HCT116 (cell line): ENCODE results near the gene RBM26. TPM values are rescaled to one million over a fixed set of nuclear protein-coding genes. Genes with fewer than 3 reads are reported as not detected.

Source experiments
- ATAC-seq: fragments of 200-7000 bp; cut with Tn5 transposase; 2 replicates; pipeline ENCODE4 v1.9.1; 2020; ENCODE audit warnings: mild to moderate bottlenecking, moderate library complexity
- BruUV-seq: library from RNA; stranded (reverse); fragments of 400-500 nt; replicated peaks from 2 replicates; lab custom pipeline; 2021; lab: Mats Ljungman, UMichigan
- CTCF ChIA-PET: fragments of 300-600 bp; sonication (Branson Sonifier 250); formaldehyde crosslinking; loops from one replicate; lab custom pipeline; 2021; ENCODE audit warnings: antibody characterized with exemption; lab: Charles Lee
- POLR2A ChIA-PET: fragments of 300-600, 350-600 bp; sonication (Branson Sonifier 250); formaldehyde crosslinking; loops from one replicate; lab custom pipeline; 2021; ENCODE audit warnings: antibody characterized with exemption; lab: Charles Lee
- RAD21 ChIA-PET, 2 experiments: fragments of 300-600 bp; sonication (Branson Sonifier 250); formaldehyde crosslinking; loops; one replicate each; lab custom pipeline; 2023; ENCODE audit warnings: low total read pairs in 2 of 2; ENCODE audit not compliant: uncharacterized antibody in 2 of 2, unreplicated experiment in 2 of 2, low non-redundant PET in 1 of 2; lab: Charles Lee
- DNase-seq: peaks from one replicate; pipeline ENCODE4 v3.0.0-alpha.2; 2010; ENCODE audit warnings: low read depth, low spot score
- H2AFZ ChIP-seq: fragments of 200-600 bp; shearing (Covaris generic), sonication (generic); 2 replicates; pipeline ENCODE4 v1.6.1; 2017; ENCODE audit warnings: low read depth, mixed run types, mixed read lengths, antibody characterized with exemption, low read length; ENCODE audit not compliant: poor library complexity, severe bottlenecking
- H3K27ac ChIP-seq: 2 replicates; pipeline ENCODE4 v1.5.1; 2012; ENCODE audit warnings: low read depth, low read length
- H3K27me3 ChIP-seq: fragments of 200-600 bp; sonication (generic); 2 replicates; pipeline ENCODE4 v1.6.1; 2016; ENCODE audit warnings: mixed run types, low read length, mixed read lengths; ENCODE audit not compliant: insufficient read depth
- H3K36me3 ChIP-seq, 2 experiments: fragments of 200-500 bp in 1 of 2; fragments of 200-600 bp in 1 of 2; sonication (Bioruptor generic) in 1 of 2; sonication (generic) in 1 of 2; 2 replicates each; pipeline versions ENCODE4 v1.5.1 to v1.6.1; 2014 to 2016; ENCODE audit warnings: low read length in 2 of 2, inconsistent platforms in 1 of 2, mixed read lengths in 1 of 2, mixed run types in 1 of 2; ENCODE audit not compliant: insufficient read depth in 2 of 2, control insufficient read depth in 1 of 2
- H3K4me1 ChIP-seq, 2 experiments: fragments of 200-600 bp in 1 of 2; sonication (generic) in 1 of 2; 2 replicates each; pipeline versions ENCODE4 v1.5.1 to v1.6.1; 2012 to 2017; ENCODE audit warnings: low read length in 2 of 2, inconsistent platforms in 1 of 2, mild to moderate bottlenecking in 1 of 2, mixed read lengths in 1 of 2, mixed run types in 1 of 2, moderate library complexity in 1 of 2; ENCODE audit not compliant: insufficient read depth in 2 of 2, control insufficient read depth in 1 of 2
- H3K4me2 ChIP-seq: fragments of 200-600 bp; sonication (generic); 2 replicates; pipeline ENCODE4 v1.6.1; 2017; ENCODE audit warnings: mixed run types, low read length, mixed read lengths
- H3K4me3 ChIP-seq, 2 experiments: fragments of 200-600 bp in 1 of 2; sonication (generic) in 1 of 2; replicated peaks in 1 of 2; 2 replicates each; pipeline ENCODE4 v1.5.1; 2011 to 2016; ENCODE audit warnings: low read length in 2 of 2, control low read depth in 1 of 2, low read depth in 1 of 2, mild to moderate bottlenecking in 1 of 2, mixed read lengths in 1 of 2, mixed run types in 1 of 2
- H3K79me2 ChIP-seq: fragments of 200-600 bp; sonication (generic); 2 replicates; pipeline ENCODE4 v1.6.1; 2017; ENCODE audit warnings: mild to moderate bottlenecking, mixed run types, low read length, moderate library complexity, mixed read lengths; ENCODE audit not compliant: insufficient read depth
- H3K9ac ChIP-seq: fragments of 200-600 bp; sonication (generic); 2 replicates; pipeline ENCODE4 v1.6.1; 2016; ENCODE audit warnings: low read length, mixed read lengths
- H3K9me2 ChIP-seq: fragments of 200-600 bp; sonication (generic), shearing (Covaris generic); 2 replicates; pipeline ENCODE4 v1.6.1; 2017; ENCODE audit warnings: mixed run types, mild to moderate bottlenecking, moderate library complexity; ENCODE audit not compliant: insufficient read depth
- H3K9me3 ChIP-seq, 2 experiments: fragments of 200-500 bp in 1 of 2; fragments of 200-600 bp in 1 of 2; sonication (Bioruptor generic) in 1 of 2; sonication (generic) in 1 of 2; 2 replicates each; pipeline ENCODE4 v1.6.1; 2014 to 2017; ENCODE audit warnings: low read length in 2 of 2, mixed read lengths in 2 of 2, inconsistent platforms in 1 of 2, low read depth in 1 of 2, mild to moderate bottlenecking in 1 of 2, mixed run types in 1 of 2, moderate library complexity in 1 of 2; ENCODE audit not compliant: control insufficient read depth in 1 of 2, insufficient read depth in 1 of 2
- H4K20me1 ChIP-seq: fragments of 200-600 bp; sonication (generic), shearing (Covaris generic); 2 replicates; pipeline ENCODE4 v1.6.1; 2017; ENCODE audit warnings: mixed run types, mild to moderate bottlenecking, moderate library complexity; ENCODE audit not compliant: insufficient read depth
- CBX3 ChIP-seq: IDR thresholded peaks from 2 replicates; pipeline ENCODE4 v1.6.1; 2012; ENCODE audit warnings: low read depth
- ELF1 ChIP-seq: IDR thresholded peaks from 2 replicates; pipeline ENCODE4 v1.6.1; 2012; ENCODE audit warnings: low read depth, borderline replicate concordance
- EZH2 ChIP-seq: fragments of 200-600 bp; sonication (generic); IDR thresholded peaks from 2 replicates; pipeline ENCODE4 v1.6.1; 2017; ENCODE audit warnings: antibody characterized with exemption, mixed run types
- FOSL1 ChIP-seq: IDR thresholded peaks from 2 replicates; pipeline ENCODE4 v1.6.1; 2012; ENCODE audit warnings: low read depth
- MAX ChIP-seq: IDR thresholded peaks from 2 replicates; pipeline ENCODE4 v1.6.1; 2012
- POLR2A ChIP-seq: IDR thresholded peaks from 2 replicates; pipeline ENCODE4 v1.7.0; 2011; ENCODE audit warnings: borderline replicate concordance; ENCODE audit not compliant: insufficient read depth, insufficient read length; ENCODE audit errors: extremely low read depth
- POLR2AphosphoS5 ChIP-seq: IDR thresholded peaks from 2 replicates; pipeline ENCODE4 v1.6.1; 2011; ENCODE audit warnings: mild to moderate bottlenecking, low read depth, low read length, moderate library complexity
- REST ChIP-seq: IDR thresholded peaks from 2 replicates; pipeline ENCODE4 v1.6.1; 2012; ENCODE audit warnings: low read depth
- SP1 ChIP-seq: IDR thresholded peaks from 2 replicates; pipeline ENCODE4 v1.6.1; 2012; ENCODE audit warnings: low read depth
- ZBTB33 ChIP-seq: IDR thresholded peaks from 2 replicates; pipeline ENCODE4 v1.6.1; 2011; ENCODE audit warnings: mild to moderate bottlenecking, low read length, moderate library complexity; ENCODE audit not compliant: insufficient replicate concordance; ENCODE audit errors: extremely low read depth
- ZNF274 ChIP-seq: fragments of 200-500 bp; sonication (Bioruptor generic); IDR thresholded peaks from 2 replicates; pipeline ENCODE4 v1.6.1; 2014; ENCODE audit warnings: mild to moderate bottlenecking, low read depth, low read length, inconsistent platforms
- intact Hi-C: fragments of 100-400 bp; cut with micrococcal nuclease; formaldehyde crosslinking; loops from 2 replicates; pipeline ENCODE4 v1.10.0; 2022
- total RNA-seq: library from RNA; stranded (reverse); gene quantifications from one replicate; pipeline ENCODE4 v1.2.1, GENCODE V29; 2021; ENCODE audit not compliant: unreplicated experiment
- TF ChIP-seq, protein P1 (sequence below): IDR thresholded peaks from 2 replicates; pipeline ENCODE4 v1.6.1; 2012

The RBM26 gene
- total RNA-seq, 1 experiment from 2014 or later, result 52.5 TPM

DNA sequence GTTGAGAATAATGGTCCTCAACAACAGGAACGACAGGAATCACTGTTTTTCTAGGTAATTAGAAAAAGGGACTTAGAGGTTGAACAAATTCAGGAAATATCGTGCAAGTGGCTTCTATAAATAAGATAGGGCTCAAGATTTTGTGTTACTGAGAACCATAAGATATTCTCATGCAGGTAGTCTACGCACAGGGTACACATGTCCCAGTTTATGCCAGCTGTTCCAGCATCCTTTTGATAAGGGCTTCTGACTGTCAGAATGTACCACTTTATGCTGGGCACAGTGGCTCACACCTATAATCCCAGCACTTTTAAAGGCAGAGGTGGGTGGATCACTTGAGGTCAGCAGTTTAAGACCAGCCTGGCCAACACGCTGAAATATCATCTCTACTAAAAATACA is 32.1 kb downstream of the RBM26 start:
- CTCF ChIA-PET, result no interaction called here
- no peak overlapping the region for H3K4me2 ChIP-seq
- RAD21 ChIA-PET, result no interaction called here
- H4K20me1 ChIP-seq, result peaks cover 3% of the 10 kb centered on the region; the same call in 1 of the 2 replicates
- TF ChIP-seq EZH2 (no peak), ZNF274 (no peak), ZBTB33 (no peak)
- no TSS peak for BruUV-seq
- POLR2A ChIA-PET, result no interaction called here
- no peaks in the 10 kb centered on the region for H3K27me3 ChIP-seq
- no peaks in the 10 kb centered on the region for H3K4me1 ChIP-seq
- H3K36me3 ChIP-seq, result peaks cover 36 to 46% of the 10 kb centered on the region in 2 experiments
- ATAC-seq (no peak), DNase-seq (no peak)
- intact Hi-C loops, result no loop called here
- no peak overlapping the region for H2AFZ ChIP-seq
- no peaks in the 10 kb centered on the region for H3K9me3 ChIP-seq
- no peaks in the 10 kb centered on the region for H3K9me2 ChIP-seq
- H3K9ac ChIP-seq, result no peak overlapping the region
- H3K79me2 ChIP-seq, result peaks cover 79% of the 10 kb centered on the region
- H3K27ac ChIP-seq, result no peak overlapping the region
- H3K4me3 ChIP-seq, result no peak overlapping the region

GRCh38 chr13:79369226-79369625 is 36.8 kb downstream of the RBM26 start:
- no peak overlapping the region for H2AFZ ChIP-seq
- DNase-seq, result no peak
- RAD21 ChIA-PET, result no interaction called here
- no peaks in the 10 kb centered on the region for H3K4me1 ChIP-seq
- H3K4me2 ChIP-seq, result no peak overlapping the region
- no peak for ATAC-seq
- no peaks in the 10 kb centered on the region for H3K9me2 ChIP-seq
- no peak overlapping the region for H3K9ac ChIP-seq
- peaks cover 60% of the 10 kb centered on the region for H3K79me2 ChIP-seq
- no peak overlapping the region for H3K27ac ChIP-seq
- peaks cover 53% of the 10 kb centered on the region in 2 experiments for H3K36me3 ChIP-seq
- intact Hi-C loops, result no loop called here
- POLR2A ChIA-PET, result no interaction called here
- H4K20me1 ChIP-seq, result peaks cover 3% of the 10 kb centered on the region; the same call in 1 of the 2 replicates
- CTCF ChIA-PET, result no interaction called here
- no peaks in the 10 kb centered on the region for H3K9me3 ChIP-seq
- BruUV-seq, result no TSS peak
- no peaks in the 10 kb centered on the region for H3K27me3 ChIP-seq
- H3K4me3 ChIP-seq, result no peak overlapping the region
- TF ChIP-seq ELF1, result no peak
- TF ChIP-seq, protein P1, sequence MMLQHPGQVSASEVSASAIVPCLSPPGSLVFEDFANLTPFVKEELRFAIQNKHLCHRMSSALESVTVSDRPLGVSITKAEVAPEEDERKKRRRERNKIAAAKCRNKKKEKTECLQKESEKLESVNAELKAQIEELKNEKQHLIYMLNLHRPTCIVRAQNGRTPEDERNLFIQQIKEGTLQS, result no peak
- TF ChIP-seq EZH2, result no peak
- TF ChIP-seq CBX3, result no peak
- TF ChIP-seq POLR2AphosphoS5, result no peak
- TF ChIP-seq FOSL1, result no peak
- TF ChIP-seq ZBTB33, result no peak
- no peak for TF ChIP-seq REST
- TF ChIP-seq SP1, result no peak
- TF ChIP-seq POLR2A, result no peak
- no peak for TF ChIP-seq ZNF274
- no peak for TF ChIP-seq MAX
